ENCODE measurements around the gene MRPL51. TPM values are rescaled to one million over a fixed set of nuclear protein-coding genes. Genes with fewer than 3 reads are reported as not detected.

MRPL51 gene
- total RNA-seq, 2 donors from 2014 or later, result 170 to 179 TPM

- peaks cover 21 to 31% of the 10 kb centered on the region in 2 donors for H3K36me3 Mint-ChIP-seq (ENCODE audit: insufficient read depth in 2 of 2)
- no peak for DNase-seq
- no peaks in the 10 kb centered on the region for H3K9me3 Mint-ChIP-seq
- H3K4me3 Mint-ChIP-seq, result peak overlapping the region; percentile 96 to 97
- no peak for ATAC-seq (replicated peaks in 1 of 2)
- peak overlapping the region; percentile 97 for H3K27ac Mint-ChIP-seq
- no peaks in the 10 kb centered on the region for H3K27me3 Mint-ChIP-seq (ENCODE audit: low read depth)
- peaks cover 87% of the 10 kb centered on the region for H3K4me1 Mint-ChIP-seq (ENCODE audit: low read depth)
Measured at GRCh38 chr12:6535697-6535946, 42.6 kb upstream of the MRPL51 start.

DNA sequence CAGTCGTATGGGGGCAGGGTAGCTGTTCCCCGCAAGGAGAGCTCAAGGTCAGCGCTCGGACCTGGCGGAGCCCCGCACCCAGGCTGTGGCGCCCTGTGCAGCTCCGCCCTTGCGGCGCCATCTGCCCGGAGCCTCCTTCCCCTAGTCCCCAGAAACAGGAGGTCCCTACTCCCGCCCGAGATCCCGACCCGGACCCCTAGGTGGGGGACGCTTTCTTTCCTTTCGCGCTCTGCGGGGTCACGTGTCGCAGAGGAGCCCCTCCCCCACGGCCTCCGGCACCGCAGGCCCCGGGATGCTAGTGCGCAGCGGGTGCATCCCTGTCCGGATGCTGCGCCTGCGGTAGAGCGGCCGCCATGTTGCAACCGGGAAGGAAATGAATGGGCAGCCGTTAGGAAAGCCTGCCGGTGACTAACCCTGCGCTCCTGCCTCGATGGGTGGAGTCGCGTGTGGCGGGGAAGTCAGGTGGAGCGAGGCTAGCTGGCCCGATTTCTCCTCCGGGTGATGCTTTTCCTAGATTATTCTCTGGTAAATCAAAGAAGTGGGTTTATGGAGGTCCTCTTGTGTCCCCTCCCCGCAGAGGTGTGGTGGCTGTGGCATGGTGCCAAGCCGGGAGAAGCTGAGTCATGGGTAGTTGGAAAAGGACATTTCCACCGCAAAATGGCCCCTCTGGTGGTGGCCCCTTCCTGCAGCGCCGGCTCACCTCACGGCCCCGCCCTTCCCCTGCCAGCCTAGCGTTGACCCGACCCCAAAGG lies 42.1 kb upstream of the MRPL51 start:
- H3K27ac Mint-ChIP-seq, result peak overlapping the region; percentile 97
- H3K9me3 Mint-ChIP-seq, result no peaks in the 10 kb centered on the region
- peaks cover 82% of the 10 kb centered on the region for H3K4me1 Mint-ChIP-seq (ENCODE audit: low read depth)
- DNase-seq (peak; percentile 87 to 88), ATAC-seq (replicated peaks in 1 of 2) (peak; percentile 29 to 38)
- peak overlapping the region; percentile 96 to 97 for H3K4me3 Mint-ChIP-seq
- H3K27me3 Mint-ChIP-seq (ENCODE audit: low read depth), result no peaks in the 10 kb centered on the region
- peaks cover 24 to 35% of the 10 kb centered on the region in 2 donors for H3K36me3 Mint-ChIP-seq (ENCODE audit: insufficient read depth in 2 of 2)

- H3K4me3 Mint-ChIP-seq, result peak overlapping the region; percentile 96 to 97
- no peak for DNase-seq
- no peaks in the 10 kb centered on the region for H3K27me3 Mint-ChIP-seq (ENCODE audit: low read depth)
- peaks cover 25 to 37% of the 10 kb centered on the region in 2 donors for H3K36me3 Mint-ChIP-seq (ENCODE audit: insufficient read depth in 2 of 2)
- no peak for ATAC-seq (replicated peaks in 1 of 2)
- peaks cover 77% of the 10 kb centered on the region for H3K4me1 Mint-ChIP-seq (ENCODE audit: low read depth)
- H3K9me3 Mint-ChIP-seq, result no peaks in the 10 kb centered on the region
- H3K27ac Mint-ChIP-seq, result peak overlapping the region; percentile 97
Measured at GRCh38 chr12:6534695-6534944, 41.6 kb upstream of the MRPL51 start.

DNA sequence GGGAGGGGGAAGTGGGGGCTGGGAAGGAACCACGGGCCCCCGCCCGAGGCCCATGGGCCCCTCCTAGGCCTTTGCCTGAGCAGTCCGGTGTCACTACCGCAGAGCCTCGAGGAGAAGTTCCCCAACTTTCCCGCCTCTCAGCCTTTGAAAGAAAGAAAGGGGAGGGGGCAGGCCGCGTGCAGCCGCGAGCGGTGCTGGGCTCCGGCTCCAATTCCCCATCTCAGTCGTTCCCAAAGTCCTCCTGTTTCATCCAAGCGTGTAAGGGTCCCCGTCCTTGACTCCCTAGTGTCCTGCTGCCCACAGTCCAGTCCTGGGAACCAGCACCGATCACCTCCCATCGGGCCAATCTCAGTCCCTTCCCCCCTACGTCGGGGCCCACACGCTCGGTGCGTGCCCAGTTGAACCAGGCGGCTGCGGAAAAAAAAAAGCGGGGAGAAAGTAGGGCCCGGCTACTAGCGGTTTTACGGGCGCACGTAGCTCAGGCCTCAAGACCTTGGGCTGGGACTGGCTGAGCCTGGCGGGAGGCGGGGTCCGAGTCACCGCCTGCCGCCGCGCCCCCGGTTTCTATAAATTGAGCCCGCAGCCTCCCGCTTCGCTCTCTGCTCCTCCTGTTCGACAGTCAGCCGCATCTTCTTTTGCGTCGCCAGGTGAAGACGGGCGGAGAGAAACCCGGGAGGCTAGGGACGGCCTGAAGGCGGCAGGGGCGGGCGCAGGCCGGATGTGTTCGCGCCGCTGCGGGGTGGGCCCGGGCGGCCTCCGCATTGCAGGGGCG lies 41.0 kb upstream of the MRPL51 start, which contains the start of gene GAPDH:
TSS of gene GAPDH (plus strand) at position 595 of the 772 bp plus-strand sequence. CDS start 316 bp downstream, outside the sequence.
- peak; percentile 59 to 64 for ATAC-seq (replicated peaks in 1 of 2)
- peak within 1 kb of the TSS; percentile 96 to 97 for H3K4me3 Mint-ChIP-seq
- H3K36me3 Mint-ChIP-seq (ENCODE audit: insufficient read depth in 2 of 2), result peaks cover 25 to 39% of the 10 kb centered on the region in 2 donors
- DNase-seq, result peak; percentile 91 to 94
- H3K9me3 Mint-ChIP-seq, result no peaks in the 10 kb centered on the region
- no peaks in the 10 kb centered on the region for H3K27me3 Mint-ChIP-seq (ENCODE audit: low read depth)
- H3K27ac Mint-ChIP-seq, result peak within 1 kb of the TSS; percentile 97
- H3K4me1 Mint-ChIP-seq (ENCODE audit: low read depth), result peaks cover 72% of the 10 kb centered on the region

DNA sequence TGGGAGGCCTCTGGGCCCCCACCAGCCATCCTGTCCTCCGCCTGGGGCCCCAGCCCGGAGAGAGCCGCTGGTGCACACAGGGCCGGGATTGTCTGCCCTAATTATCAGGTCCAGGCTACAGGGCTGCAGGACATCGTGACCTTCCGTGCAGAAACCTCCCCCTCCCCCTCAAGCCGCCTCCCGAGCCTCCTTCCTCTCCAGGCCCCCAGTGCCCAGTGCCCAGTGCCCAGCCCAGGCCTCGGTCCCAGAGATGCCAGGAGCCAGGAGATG lies 40.5 kb upstream of the MRPL51 start:
- Mint-ChIP-seq H3K9me3 (no peaks in the 10 kb centered on the region), H3K4me1 (ENCODE audit: low read depth) (peaks cover 67% of the 10 kb centered on the region), H3K36me3 (ENCODE audit: insufficient read depth in 2 of 2) (peaks cover 27 to 39% of the 10 kb centered on the region in 2 donors), H3K27me3 (ENCODE audit: low read depth) (no peaks in the 10 kb centered on the region), H3K4me3 (peak overlapping the region; percentile 96 to 97), H3K27ac (peak overlapping the region; percentile 86)
- DNase-seq (no peak), ATAC-seq (replicated peaks in 1 of 2) (no peak)

GRCh38 chr12:6532927-6533652 lies 40.0 kb upstream of the MRPL51 start:
- peak overlapping the region; percentile 96 to 97 for H3K4me3 Mint-ChIP-seq
- no peak for ATAC-seq (replicated peaks in 1 of 2)
- peaks cover 63% of the 10 kb centered on the region for H3K4me1 Mint-ChIP-seq (ENCODE audit: low read depth)

DNA sequence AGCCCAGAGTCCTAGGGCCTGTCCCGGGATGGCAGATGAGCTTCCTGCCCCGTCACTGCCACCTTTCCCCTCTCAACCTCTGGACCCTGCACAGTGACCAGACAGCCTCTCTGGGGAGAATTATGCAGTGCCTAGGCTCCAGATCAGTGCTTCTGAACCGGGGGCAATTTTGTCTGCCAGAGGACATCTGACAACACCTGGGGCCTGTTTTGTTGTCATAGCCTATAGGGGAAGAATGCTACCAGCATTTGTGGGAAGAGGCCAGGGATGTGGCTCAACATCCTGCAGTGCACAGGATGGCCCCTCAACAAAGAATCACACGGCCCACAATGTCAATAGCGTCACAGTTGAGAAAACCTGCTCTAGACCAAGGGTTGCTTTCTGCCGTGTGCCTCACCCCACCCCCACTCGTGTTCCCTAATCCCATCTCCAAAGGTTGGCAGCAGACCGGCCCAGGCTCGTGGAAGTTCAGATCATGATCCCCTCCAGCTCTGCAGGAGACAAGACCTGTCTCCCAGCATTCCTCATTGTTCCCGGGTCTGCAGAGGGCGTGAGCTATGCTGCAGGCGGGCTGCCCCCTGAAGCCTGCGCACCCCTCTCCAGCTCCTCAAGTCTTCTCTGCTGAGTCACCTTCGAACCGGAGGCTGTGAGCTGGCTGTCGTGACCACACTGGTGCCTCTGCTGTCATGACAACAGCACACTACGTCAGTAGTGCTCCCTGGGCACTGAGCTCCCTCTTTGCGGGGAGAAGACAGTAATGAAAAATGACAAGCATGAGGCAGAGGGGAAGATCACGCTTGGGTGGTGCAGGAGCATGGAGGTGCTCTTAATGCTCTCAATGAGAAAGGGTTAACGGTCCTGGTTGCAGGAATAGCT lies 39.2 kb upstream of the MRPL51 start:
- peaks cover 27 to 38% of the 10 kb centered on the region in 2 donors for H3K36me3 Mint-ChIP-seq (ENCODE audit: insufficient read depth in 2 of 2)
- no peaks in the 10 kb centered on the region for H3K9me3 Mint-ChIP-seq
- DNase-seq, result peak; percentile 86 to 93
- peak; percentile 64 to 68 for ATAC-seq (replicated peaks in 1 of 2)
- H3K27ac Mint-ChIP-seq, result peak overlapping the region; percentile 86
- no peaks in the 10 kb centered on the region for H3K27me3 Mint-ChIP-seq (ENCODE audit: low read depth)
- peak overlapping the region; percentile 96 to 97 for H3K4me3 Mint-ChIP-seq
- H3K4me1 Mint-ChIP-seq (ENCODE audit: low read depth), result peaks cover 55% of the 10 kb centered on the region

More at GRCh38 chr12:6532927-6533652, 40.0 kb upstream of the MRPL51 start:
- Mint-ChIP-seq H3K9me3 (no peaks in the 10 kb centered on the region), H3K36me3 (ENCODE audit: insufficient read depth in 2 of 2) (peaks cover 29 to 40% of the 10 kb centered on the region in 2 donors), H3K27me3 (ENCODE audit: low read depth) (no peaks in the 10 kb centered on the region), H3K27ac (peak overlapping the region; percentile 86)
- DNase-seq, result peak; percentile 45

- Mint-ChIP-seq H3K9me3 (no peaks in the 10 kb centered on the region), H3K4me3 (no peak overlapping the region), H3K27ac (peak overlapping the region; percentile 45), H3K4me1 (ENCODE audit: low read depth) (peaks cover 39% of the 10 kb centered on the region), H3K27me3 (ENCODE audit: low read depth) (no peaks in the 10 kb centered on the region), H3K36me3 (ENCODE audit: insufficient read depth in 2 of 2) (peaks cover 22 to 39% of the 10 kb centered on the region in 2 donors)
- ATAC-seq (replicated peaks in 1 of 2) (no peak), DNase-seq (no peak)
Measured at GRCh38 chr12:6530576-6531260, 37.7 kb upstream of the MRPL51 start.

DNA sequence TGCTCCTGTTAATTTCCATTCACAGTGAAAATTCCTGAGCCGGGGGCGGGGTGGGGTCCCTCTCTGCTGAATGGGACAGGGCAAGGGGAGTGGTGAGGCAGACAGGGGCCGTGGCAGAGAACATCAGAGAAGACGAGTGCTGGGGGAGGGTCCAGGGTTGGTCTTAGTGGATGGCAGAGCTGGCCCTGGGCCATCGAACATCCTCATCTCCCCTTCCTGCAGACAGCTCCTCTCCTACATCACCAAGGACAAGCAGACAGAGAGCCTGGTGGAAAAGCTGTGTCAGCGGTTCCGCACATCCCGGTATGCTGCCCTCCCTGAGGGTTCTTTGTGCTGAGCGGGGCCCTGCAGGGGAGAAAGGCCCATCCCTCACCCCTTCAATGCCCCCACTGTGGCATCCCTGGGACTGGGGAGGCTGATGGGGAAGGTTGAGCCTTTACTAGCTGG lies 36.3 kb upstream of the MRPL51 start:
- H3K27me3 Mint-ChIP-seq (ENCODE audit: low read depth), result no peaks in the 10 kb centered on the region
- no peak overlapping the region for H3K27ac Mint-ChIP-seq
- ATAC-seq (replicated peaks in 1 of 2) (no peak), DNase-seq (no peak)
- H3K36me3 Mint-ChIP-seq (ENCODE audit: insufficient read depth in 2 of 2), result peaks cover 17 to 44% of the 10 kb centered on the region in 2 donors
- no peak overlapping the region for H3K4me3 Mint-ChIP-seq
- peaks cover 34% of the 10 kb centered on the region for H3K4me1 Mint-ChIP-seq (ENCODE audit: low read depth)
- no peaks in the 10 kb centered on the region for H3K9me3 Mint-ChIP-seq

- ATAC-seq (replicated peaks in 1 of 2), result no peak
- Mint-ChIP-seq H3K27ac (no peak overlapping the region), H3K36me3 (ENCODE audit: insufficient read depth in 2 of 2) (peaks cover 19 to 47% of the 10 kb centered on the region in 2 donors), H3K9me3 (no peaks in the 10 kb centered on the region), H3K4me1 (ENCODE audit: low read depth) (peaks cover 29% of the 10 kb centered on the region), H3K4me3 (no peak overlapping the region), H3K27me3 (ENCODE audit: low read depth) (no peaks in the 10 kb centered on the region)
- no peak for DNase-seq
Measured at GRCh38 chr12:6528539-6529235, 35.6 kb upstream of the MRPL51 start.

- no peaks in the 10 kb centered on the region for H3K9me3 Mint-ChIP-seq
- no peak overlapping the region for H3K27ac Mint-ChIP-seq
- DNase-seq (no peak), ATAC-seq (replicated peaks in 1 of 2) (no peak)
- peaks cover 21 to 55% of the 10 kb centered on the region in 2 donors for H3K36me3 Mint-ChIP-seq (ENCODE audit: insufficient read depth in 2 of 2)
- no peak overlapping the region for H3K4me3 Mint-ChIP-seq
- H3K27me3 Mint-ChIP-seq (ENCODE audit: low read depth), result no peaks in the 10 kb centered on the region
- H3K4me1 Mint-ChIP-seq (ENCODE audit: low read depth), result peaks cover 20% of the 10 kb centered on the region
Measured at GRCh38 chr12:6527711-6528110, 34.6 kb upstream of the MRPL51 start.
